GM12873 (cell line): ENCODE results near the gene RENBP.

ENCODE experiments used
- CTCF ChIP-seq: IDR thresholded peaks from 2 replicates; pipeline ENCODE4 v1.5.1; 2012; ENCODE audit warnings: low read depth, mild to moderate bottlenecking, moderate library complexity, low read length, control low read depth; ENCODE audit not compliant: insufficient read depth; ENCODE audit errors: missing control alignments

RENBP gene

GRCh38 chrX:153903238-153903980, 41.0 kb downstream of the RENBP start:
- TF ChIP-seq CTCF = no peak

- no peak for TF ChIP-seq CTCF
These were observed 42.1 kb downstream of the RENBP start for GRCh38 chrX:153902385-153902784.

- TF ChIP-seq CTCF = no peak
These were observed 42.7 kb downstream of the RENBP start for GRCh38 chrX:153901753-153902140.

- TF ChIP-seq CTCF = peak; percentile 11
These were observed 43.4 kb downstream of the RENBP start for GRCh38 chrX:153900831-153901752.

GRCh38 chrX:153897899-153898298, 46.5 kb downstream of the RENBP start:
- no peak for TF ChIP-seq CTCF

GRCh38 chrX:153889123-153889522, 55.3 kb downstream of the RENBP start:
- no peak for TF ChIP-seq CTCF

- no peak for TF ChIP-seq CTCF
These were observed 56.1 kb downstream of the RENBP start for GRCh38 chrX:153888344-153888743.
